Fibroblast of skin of right quadriceps (primary cell): Measurements from ENCODE around the gene UBE4B.
A peak's percentile ranks its signal among the peaks of the same experiment; 100 is the strongest.

Experiments used
- DNase-seq: peaks from one replicate; pipeline ENCODE4 v3.0.0-alpha.2; 2013

UBE4B gene

DNA sequence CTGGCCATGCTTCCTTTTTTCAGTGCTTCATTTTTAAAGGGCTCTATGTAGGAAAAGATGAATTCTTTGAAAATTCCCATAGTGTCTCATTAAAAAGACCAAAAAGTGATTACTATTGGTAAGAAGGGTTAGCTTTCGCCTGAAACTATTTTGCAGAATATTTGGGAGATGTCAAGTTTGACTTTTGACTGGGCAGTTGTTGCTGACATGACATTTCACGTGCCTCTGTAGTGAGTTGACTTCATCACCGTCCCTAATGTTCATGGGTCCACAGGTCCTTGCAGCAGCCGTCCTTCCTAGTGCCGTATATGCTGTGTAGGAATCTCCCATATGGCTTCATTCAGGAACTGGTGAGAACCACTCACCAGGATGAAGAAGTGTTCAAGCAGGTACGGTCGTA lies 88.9 kb downstream of the UBE4B start:
- no peak for DNase-seq

DNA sequence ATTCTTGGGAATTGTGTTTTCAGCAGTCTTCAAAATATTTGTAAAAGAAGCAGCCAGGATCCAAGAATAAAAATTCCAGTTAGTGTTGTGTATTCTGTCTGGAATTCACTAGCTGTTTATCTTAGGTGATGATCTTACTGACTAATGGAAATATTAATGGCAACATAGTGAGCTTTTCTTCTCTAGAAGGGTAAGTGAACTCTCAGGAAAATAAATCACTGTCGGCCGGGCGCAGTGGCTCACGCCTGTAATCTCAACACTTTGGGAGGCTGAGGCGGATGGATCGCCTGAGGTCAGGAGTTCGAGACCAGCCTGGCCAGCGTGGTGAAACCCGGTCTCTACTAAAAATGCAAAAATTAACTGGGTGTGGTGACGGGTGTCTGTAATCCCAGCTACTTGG lies 90.2 kb downstream of the UBE4B start:
- peak; percentile 76 for DNase-seq

DNA sequence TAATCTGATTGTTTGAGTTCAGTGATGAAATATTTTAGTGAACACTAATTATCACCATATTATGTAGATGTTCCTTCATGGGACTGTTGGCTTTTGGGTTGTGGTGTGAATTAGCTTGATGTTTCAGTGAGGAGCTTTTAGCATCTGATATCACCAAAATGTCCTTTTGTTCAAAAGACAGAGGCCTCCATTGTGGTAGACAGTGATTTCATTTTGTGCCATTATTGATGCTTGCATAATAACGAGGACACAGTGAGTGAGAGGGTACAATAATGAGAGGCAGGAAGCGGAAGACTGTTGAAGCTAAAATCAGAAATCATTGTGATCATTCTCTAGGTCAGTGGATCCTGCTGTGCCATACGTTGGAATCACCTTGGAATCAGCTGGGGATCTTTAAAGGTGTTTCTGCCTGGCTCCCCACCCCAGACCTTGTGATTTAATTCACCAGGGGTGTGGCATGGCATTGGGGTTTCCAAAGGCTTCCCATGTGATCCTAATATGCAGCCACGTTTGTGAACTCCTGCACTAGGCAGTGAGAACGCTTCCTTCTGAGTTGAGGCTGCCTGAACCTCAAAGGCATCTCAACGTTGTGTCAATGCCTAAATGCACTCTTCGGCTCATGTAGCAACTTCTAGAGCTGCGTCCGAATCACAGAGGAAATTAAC lies 95.5 kb downstream of the UBE4B start:
- no peak for DNase-seq

DNA sequence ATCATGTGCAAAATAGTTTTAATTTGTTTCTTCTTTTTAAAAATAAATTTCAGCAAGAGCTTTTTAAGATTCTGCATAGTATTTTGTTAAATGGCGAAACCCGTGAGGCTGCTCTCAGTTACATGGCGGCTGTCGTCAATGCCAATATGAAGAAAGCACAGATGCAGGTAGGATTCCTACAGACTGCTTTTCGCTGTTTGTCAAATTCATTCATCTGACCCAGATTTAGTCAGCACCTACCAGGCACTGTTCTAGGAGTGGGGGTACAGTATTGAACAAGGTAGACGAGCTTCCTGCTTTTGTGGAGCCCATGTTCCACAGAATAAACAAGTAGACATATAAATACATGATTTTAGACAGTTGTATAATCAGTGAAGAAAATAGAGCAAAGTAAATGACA lies 99.6 kb downstream of the UBE4B start:
- DNase-seq = no peak

DNA sequence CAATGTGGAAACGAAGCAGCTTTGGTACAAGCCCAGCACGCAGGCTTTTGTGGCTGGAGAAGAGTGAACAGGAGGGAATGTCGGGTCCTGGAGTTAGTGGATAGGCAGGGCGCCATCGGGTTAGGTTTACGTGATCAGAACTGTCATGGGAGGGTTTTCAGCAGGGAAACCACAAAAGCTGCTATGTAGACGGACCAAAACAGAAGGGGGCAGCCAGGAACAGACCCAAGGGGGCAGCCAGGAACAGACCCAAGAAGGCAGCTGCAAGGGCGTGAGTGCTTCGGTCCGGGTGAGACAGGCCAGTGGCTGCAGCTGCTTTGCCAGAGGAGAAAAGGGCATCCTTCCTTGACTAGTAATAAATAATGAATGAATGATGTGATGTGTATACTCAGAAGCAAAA lies 100.1 kb downstream of the UBE4B start:
- no peak for DNase-seq

DNA sequence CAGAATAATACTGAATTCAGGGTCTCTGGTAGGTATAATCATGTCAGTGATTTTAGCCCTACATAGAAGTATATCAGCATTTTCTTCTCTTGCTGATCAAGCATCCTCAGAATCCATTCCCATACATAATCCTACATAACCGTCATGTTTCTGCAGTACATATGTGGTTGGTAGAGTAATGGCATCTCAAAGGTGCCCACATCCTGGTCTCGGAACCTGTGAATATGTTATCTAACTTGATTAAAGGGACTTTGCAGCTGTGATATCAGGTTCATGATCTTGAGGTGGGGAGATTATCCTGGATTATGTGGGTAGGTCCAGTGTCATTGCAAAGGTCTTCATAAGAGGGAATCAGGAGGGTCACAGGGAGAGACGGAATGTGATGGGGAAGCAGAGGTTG lies 108.2 kb downstream of the UBE4B start:
- no peak for DNase-seq

DNA sequence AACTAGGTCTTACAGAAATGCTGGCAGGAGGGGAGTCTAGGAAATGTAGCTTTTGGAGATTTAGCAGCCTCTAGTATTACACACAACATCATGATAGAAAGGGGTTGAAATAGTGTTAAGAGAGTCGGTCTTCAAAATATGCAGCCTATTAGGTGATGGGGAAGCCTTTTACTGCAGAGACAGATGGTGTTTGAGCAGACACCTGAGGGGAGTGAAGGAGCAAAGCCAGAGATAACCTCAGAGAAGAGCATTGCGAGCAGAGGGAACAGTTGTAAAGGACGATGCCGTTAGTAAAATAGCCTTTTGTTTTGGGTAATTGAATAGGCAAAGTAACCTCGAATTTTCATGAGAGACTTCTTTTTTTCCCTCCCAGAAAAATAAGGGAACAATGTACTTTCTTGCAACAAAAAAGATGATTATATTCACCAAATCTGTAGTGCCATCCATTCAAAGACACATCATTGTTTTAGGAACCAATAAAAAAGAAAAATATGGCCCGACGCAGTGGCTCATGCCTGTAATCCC lies 111.3 kb downstream of the UBE4B start:
- DNase-seq = no peak

DNA sequence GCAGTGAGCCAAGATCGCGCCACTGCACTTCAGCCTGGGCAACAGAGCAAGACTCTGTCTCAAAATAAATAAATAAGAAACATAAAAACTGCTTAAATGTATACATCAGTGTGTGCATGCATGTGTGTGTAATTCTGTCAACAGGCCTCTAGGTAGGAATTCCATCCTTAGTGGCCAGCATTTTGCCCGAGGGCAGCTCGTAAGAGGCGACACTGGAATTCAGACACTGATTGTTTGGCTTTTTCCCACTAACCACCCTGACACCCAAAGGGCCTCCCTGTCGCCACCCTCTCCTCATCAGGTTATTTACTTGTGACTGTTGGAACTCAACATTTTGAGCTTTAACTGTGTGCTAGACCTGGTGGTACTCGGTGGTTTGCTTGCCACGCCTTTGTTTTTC lies 113.6 kb downstream of the UBE4B start:
- DNase-seq = no peak

DNA sequence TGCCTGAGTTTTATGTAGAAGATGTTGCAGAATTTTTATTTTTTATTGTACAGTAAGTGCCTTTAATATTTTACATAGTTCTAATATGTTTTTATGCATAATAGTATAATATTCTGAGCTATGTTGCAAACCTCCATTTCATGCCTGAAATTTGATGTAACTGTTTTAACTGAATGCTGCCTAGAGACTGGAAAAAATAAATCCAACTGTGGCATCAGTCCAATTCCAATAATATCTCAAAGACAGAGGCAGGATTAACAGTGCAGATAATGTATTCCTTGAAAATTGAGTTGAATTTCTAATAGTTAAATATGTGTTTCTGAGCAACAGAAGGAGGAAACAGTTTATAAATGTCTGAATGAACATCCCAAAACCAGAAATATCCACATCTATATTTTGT lies 116.5 kb downstream of the UBE4B start:
- DNase-seq = no peak

DNA sequence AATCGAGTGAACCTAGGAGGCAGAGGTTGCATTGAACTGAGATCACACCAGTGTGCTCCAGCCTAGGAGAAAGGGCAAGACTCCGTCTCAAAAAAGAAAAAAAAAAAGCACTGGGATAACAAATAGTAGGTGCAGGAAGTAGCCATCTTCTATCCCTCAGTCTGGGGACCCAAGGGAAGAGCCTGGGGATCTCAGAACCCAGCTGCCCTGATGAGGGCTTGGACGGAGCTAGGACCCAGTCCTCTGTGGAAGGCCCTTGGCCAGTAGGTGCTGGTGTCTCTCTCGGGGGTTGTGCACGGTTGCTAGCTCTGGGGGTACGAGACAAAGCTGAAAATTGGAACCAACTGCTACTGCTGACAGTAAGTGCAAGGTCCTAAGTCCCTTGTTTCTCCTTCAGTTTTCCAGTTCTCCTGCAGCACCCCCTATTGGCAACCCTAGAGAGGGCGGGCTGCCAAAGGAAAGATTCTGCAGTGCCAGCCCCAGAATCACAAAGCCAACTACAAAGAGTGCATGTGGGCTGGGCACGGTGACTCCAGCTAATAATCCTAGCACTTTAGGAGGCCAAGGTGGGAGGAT lies 120.0 kb downstream of the UBE4B start:
- DNase-seq = peak; percentile 50

DNA sequence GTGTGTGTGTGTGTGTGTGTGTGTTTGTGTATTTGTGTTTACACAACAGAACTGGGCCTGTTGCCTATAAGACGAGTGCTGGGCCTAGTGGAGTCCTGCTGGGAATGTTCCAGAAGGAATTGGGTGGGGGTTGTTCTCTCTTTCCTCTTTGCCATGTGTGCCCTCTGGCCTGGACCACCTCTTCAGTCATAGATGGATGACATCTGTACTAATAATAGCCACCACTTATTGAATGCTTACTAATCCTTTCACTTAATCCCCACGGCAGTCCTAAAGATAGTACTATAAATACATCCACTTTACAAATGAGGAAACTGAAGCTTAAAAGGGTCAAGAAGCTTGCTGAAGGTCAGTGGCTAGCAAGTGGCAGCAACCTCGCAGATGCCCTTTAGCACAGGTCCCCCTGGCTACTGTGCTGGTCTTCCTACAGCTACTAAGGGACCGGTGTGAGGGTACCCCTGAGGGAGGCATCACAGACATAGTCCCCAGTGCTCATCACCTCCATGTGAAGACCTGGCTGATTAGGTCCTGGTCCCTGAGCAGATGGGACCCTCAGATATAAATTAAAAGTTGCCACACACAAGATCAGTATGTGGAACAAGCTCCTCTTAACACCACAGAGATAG lies 122.4 kb downstream of the UBE4B start:
- peak; percentile 13 for DNase-seq

DNA sequence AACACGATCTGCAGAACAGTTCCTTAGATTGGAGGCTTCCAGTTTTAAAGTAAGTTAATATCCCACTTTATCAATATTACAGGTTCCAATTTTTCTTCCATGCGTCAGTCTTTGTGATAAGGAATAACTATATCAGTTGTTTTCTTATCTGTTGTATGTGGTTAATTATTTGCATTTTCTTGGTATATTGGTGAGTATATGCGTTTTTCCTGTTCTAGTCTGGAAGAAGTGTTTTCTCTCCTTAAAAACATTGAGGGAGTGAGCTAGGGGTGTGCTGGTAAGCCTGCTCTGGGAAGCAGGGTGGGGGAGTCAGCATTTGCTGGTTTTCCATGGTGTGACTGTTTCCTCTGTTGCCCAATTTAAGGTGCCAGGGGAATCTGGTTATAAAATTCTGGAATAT lies 127.4 kb downstream of the UBE4B start:
- DNase-seq = no peak

DNA sequence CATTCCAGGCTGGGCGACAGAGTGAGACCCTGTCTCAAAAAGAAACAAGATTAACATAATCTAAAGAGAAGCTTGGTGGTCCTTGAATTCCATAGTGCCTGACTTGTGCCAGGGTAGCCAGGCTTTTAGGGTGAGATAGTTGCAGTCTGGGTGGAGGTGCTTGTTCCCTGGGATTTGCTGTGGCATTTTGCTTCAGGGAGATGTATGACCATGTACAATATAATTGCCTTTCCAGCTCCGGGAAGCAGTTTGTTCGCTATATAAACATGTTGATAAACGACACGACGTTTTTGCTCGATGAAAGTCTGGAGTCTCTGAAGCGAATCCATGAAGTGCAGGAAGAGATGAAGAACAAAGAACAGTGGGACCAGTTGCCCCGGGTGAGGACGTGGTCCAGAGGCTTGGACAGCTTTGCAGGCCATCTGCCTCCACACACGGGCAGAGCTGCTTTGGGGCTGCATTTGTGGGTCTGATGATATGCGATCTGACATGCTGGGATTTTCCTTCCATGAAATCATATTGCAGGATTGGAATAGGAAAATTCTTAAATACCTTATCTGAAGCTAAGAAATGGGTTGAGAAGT lies 128.2 kb downstream of the UBE4B start:
- DNase-seq = no peak

DNA sequence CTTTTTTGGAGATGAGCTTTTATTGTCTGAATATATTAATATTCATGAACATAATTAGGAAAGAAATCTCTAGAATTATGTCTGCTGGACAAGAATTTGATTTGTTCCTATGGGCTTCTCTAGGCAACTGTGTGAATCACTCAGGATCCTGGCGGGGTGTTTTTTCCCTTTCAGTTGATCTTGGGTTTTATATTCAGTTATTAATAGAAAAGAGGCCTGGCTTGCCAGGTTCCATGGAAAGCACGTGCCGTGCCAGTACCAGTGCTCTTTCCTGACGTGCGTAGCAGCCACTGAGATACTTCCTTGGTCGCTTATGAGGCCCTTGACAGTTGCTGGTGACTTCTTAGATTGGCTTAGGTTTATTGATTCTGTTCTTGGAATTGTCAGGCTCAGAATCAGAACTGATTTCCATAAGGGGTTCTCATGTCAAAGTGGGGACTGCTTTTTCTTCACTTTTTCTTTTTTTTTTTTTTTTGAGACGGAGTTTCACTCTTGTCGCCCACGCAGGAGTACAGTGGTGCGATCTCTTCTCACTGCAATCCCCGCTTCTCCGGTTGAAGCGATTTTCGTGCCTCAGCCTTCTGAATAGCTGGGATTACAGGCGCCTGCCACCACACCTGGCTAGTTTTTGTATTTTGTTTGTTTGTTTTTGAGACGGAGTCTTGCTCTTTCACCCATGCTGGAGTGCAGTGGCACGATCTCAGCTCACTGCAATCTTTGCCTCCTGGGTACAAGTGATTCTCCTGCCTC lies 129.0 kb downstream of the UBE4B start:
- no peak for DNase-seq

DNA sequence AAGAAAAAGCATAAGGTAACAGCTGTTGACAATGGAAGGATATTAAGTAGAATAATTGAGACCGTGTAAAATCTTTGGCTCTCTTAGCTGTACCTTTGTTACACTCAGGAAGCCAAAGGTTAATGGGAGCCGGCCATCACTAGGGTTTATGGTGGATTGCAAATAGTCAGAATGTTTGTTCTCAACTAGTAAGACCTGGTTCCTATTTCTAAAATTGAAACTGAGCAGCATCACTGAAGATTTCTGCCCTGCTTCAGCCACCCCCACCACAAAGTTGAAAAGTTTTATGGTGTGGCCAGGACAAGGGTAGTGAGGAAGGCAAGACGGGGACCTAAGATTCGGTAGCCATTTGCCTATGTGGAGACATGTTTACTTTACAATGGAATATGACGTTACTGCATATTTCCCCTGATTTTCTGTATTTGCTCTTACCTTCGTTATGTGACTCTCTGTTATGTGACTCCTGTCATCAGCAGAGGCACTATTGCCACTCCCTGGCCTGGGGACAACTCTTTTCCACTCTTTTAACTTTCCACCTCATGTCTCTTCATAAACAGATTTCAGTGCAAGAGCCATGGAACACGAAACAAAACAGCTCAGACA lies 136.3 kb downstream of the UBE4B start:
- no peak for DNase-seq

DNA sequence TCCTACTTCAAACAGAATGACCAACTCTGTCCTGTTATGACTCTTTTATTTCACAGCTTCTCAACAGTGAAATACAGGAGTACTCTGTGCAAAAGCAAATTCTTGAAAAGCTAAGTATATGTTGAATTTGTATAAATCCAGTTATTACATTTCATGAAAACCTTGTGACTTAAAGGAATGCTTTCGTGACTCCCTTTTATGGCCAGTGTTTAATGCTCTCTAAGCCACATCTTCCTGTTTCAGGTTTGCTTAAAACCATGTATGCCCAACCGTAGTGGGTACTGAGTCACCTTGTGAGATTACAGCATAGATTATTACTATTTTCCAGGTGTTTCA lies 137.4 kb downstream of the UBE4B start:
- no peak for DNase-seq

DNA sequence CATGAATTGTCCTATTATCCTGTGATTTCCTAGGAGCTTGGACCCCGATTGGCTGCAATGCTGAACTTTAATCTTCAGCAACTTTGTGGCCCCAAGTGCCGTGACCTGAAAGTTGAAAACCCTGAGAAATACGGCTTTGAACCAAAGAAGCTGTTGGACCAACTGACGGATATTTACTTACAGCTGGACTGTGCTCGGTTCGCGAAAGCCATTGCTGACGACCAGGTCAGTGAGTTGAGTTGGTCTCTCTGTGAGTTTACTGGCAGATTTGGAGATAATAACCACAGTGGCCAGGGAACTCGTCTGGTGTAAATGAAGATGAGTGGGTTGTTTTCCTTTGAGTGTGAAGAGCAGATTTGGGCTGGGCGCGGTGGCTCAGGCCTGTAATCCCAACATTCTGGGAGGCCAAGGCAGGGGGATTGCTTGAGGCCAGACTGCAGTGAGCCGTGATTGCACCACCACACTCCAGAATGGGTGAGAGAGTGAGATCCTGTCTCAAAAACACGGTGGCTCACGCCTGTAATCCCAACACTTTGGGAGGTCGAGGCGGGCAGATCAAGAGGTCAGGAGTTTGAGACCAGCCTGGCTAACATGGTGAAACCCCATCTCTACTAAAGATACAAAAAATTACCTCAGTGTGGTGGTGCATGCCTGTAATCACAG lies 138.5 kb downstream of the UBE4B start:
- DNase-seq = no peak

DNA sequence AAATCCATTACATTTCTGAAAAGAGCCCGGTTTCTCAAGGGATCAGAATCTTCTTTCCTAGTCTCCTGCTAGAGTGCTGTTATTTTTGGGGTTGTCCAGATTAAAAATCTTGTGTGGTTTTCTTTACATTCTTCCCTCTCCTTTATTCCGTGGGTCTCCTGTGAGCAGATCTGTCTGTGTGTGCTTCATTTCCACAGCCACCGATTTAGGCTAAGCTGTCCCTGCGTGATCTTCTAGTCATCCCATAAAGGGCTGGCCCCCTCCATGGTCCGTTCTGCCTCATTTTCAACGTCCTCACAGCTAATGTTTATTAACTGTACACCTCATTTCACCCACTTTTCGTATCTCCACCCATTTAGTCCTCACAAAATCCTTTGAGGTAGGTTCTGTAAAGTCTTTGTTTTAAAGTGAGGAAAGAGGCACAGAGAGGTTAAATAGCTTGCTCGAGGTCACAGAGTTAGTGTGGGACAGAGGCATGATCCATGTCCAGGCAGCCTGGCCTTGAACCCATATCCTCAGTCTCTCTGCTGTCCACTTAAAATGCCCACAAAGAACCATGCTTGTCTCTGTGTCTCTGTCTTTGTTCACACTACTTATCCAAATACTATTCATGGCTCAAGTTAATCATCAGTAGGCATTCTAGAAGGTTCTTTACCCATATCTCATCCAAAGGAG lies 139.4 kb downstream of the UBE4B start:
- no peak for DNase-seq

DNA sequence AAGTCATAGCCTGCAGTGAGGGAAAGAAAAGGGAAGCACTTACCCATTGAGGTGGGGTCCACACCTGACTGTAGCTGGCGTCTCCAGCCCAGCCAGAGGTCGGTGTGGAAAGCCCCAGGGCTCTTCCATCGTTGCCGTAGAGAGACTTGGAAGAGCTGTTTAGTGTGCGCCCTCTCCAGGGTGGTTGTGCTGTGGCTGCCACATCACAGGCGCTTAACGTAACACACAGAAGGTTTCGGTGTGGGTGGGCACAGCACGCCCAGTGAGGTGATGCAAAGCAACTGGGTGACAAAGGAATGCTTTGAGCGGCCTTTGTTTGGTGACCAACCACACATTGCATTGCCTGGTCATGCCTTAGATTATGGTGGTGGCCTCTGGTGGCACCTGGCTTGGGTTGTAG lies 140.8 kb downstream of the UBE4B start:
- DNase-seq = no peak

DNA sequence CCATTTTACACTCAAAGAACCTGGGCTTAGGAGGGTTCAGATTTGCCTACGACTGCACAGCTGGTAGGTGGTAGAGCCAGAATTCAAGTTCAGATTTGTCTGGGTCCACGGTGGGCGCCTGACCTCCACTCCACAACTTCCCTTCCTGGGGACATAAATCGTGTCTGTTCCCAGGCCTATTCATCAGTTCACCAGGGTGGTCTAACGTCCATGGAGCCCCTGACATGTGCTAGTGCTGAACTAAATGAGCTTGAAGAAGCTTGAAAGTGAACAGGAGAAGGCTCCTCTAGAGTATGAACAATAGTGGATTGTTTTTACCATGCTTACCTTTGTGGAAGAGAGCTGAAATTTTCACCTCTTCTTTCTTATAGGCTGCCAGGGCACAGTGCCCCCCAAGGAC lies 145.1 kb downstream of the UBE4B start:
- DNase-seq = no peak

DNA sequence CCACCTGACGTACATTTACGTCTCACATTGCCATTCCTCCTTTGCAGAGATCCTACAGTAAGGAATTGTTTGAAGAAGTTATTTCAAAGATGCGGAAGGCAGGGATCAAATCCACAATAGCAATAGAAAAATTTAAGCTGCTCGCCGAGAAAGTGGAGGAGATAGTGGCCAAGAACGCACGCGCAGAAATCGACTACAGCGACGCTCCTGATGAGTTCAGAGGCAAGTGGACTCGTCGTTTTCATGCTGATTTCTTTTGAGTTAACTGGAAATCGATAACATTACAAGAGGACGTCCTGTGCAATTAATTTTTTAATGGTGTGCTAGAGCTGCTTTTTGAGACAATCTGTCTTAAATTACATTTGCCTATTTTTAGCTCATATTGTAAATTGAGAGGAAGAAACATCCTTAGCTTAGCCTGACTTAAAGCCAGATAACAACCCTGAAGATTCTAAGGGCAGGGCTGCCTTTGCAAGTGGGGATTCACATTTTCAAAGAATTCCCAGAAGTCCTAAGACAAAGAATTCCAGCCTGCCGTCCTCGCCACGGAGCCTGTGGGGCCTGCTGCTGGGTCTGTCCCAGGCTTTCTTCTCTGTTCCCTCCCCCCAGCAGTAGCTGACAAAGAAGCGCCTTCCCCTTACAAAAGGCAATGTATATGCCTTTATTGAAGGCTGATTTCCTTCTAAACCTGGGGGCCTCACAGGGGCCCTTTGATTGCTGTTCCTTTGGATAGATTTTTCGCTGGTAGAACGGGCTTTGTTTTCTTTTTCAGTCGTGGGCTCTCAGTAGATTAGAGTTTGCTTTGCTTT lies 146.0 kb downstream of the UBE4B start:
- peak; percentile 60 for DNase-seq
